Posterior vena cava (tissue), 2 donors: ENCODE results near the gene CYP17A1. TPM values are rescaled to one million over a fixed set of nuclear protein-coding genes. Genes with fewer than 3 reads are reported as not detected.
"Not testable (repeated sequence)": the region's sequence is repeated elsewhere in the genome, so short reads cannot be mapped to it uniquely, and the experiment has no call there.

Experiments
- DNase-seq: peaks from one replicate; pipeline ENCODE4 v3.0.0-alpha.2; 2020; ENCODE audit warnings: low spot score
- intact Hi-C, 2 donors: fragments of 100-400 bp; cut with DNase I; formaldehyde crosslinking; loops; one replicate each; pipeline versions ENCODE4 v1.14.1 to v1.14.2; 2022 to 2023
- total RNA-seq, 2 donors: library from RNA; stranded (reverse); fragmentation: NEBNext Ultra II Directional; extraction: Animal tissue kit (Norgen Biotek cat#: 25700); gene quantifications; one replicate each; pipeline ENCODE4 v1.2.1, GENCODE V29; 2021
- donor health status: DM: yes; HTN: yes; CAD: no.
- donor health status: DM: yes; HTN: yes; CAD: no.

Gene CYP17A1
- total RNA-seq, 2 donors from 2014 or later: 1.6 TPM; not detected in 1

GRCh38 chr10:102843139-102843538, 5.9 kb upstream of the CYP17A1 start:
- intact Hi-C loops: loop anchor here in 1 of 2 donors (10.0 kb wide), 1 partner anchor 232 kb away; no protein-coding TSS in a partner anchor
- DNase-seq: not testable (repeated sequence)

- DNase-seq: no peak
- intact Hi-C loops: loop anchor here in 1 of 2 donors (10.0 kb wide), 1 partner anchor 233 kb away; no protein-coding TSS in a partner anchor
Measured at GRCh38 chr10:102841827-102842345, 4.7 kb upstream of the CYP17A1 start.

GRCh38 chr10:102838276-102838927, 1.2 kb upstream of the CYP17A1 start:
- intact Hi-C loops, DNase-seq: not testable (repeated sequence)

GRCh38 chr10:102835007-102835482, 2.2 kb downstream of the CYP17A1 start:
- DNase-seq: peak; percentile 91
- intact Hi-C loops: no loop called here

- DNase-seq: no peak
- intact Hi-C loops: loop anchor here (5.0 kb wide), 1 partner anchor 68 kb away; no protein-coding TSS in a partner anchor
Measured at GRCh38 chr10:102834143-102834542, 3.1 kb downstream of the CYP17A1 start.

GRCh38 chr10:102832987-102833386, 4.2 kb downstream of the CYP17A1 start:
- intact Hi-C loops: loop anchor here (5.0 kb wide), 1 partner anchor 69 kb away; no protein-coding TSS in a partner anchor

GRCh38 chr10:102832248-102832647, 5.0 kb downstream of the CYP17A1 start:
- no peak for DNase-seq
- intact Hi-C loops: loop anchor here (5.0 kb wide), 1 partner anchor 70 kb away; no protein-coding TSS in a partner anchor

More at GRCh38 chr10:102832987-102833386, 4.2 kb downstream of the CYP17A1 start:
- DNase-seq: no peak

- no peak for DNase-seq
- intact Hi-C loops: loop anchor here (5.0 kb wide), 1 partner anchor 71 kb away; no protein-coding TSS in a partner anchor
Measured at GRCh38 chr10:102831322-102832071, 5.7 kb downstream of the CYP17A1 start.

GRCh38 chr10:102827597-102827975, 9.6 kb downstream of the CYP17A1 start:
- DNase-seq: no peak
- intact Hi-C loops: no loop called here

- intact Hi-C loops: no loop called here
Measured at GRCh38 chr10:102826148-102826796, 10.9 kb downstream of the CYP17A1 start.

GRCh38 chr10:102824664-102825063, 12.5 kb downstream of the CYP17A1 start:
- intact Hi-C loops: no loop called here

More at GRCh38 chr10:102826148-102826796, 10.9 kb downstream of the CYP17A1 start:
- DNase-seq: no peak

GRCh38 chr10:102822222-102822621, 15.0 kb downstream of the CYP17A1 start:
- intact Hi-C loops: no loop called here
- no peak for DNase-seq

More at GRCh38 chr10:102824664-102825063, 12.5 kb downstream of the CYP17A1 start:
- DNase-seq: no peak

- DNase-seq: not testable (repeated sequence)
Measured at GRCh38 chr10:102820008-102820407, 17.2 kb downstream of the CYP17A1 start.

GRCh38 chr10:102819054-102819453, 18.2 kb downstream of the CYP17A1 start:
- DNase-seq: no peak
- intact Hi-C loops: loop anchor here in 1 of 2 donors (10.0 kb wide), 1 partner anchor 84 kb away; no protein-coding TSS in a partner anchor

More at GRCh38 chr10:102820008-102820407, 17.2 kb downstream of the CYP17A1 start:
- intact Hi-C loops: not testable (repeated sequence)

GRCh38 chr10:102817175-102817574, 20.0 kb downstream of the CYP17A1 start:
- no peak for DNase-seq
- intact Hi-C loops: loop anchor here in 1 of 2 donors (10.0 kb wide), 1 partner anchor 82 kb away; no protein-coding TSS in a partner anchor

- DNase-seq: no peak
- intact Hi-C loops: loop anchor here in 1 of 2 donors (10.0 kb wide), 1 partner anchor 81 kb away; no protein-coding TSS in a partner anchor
Measured at GRCh38 chr10:102815790-102816549, 21.2 kb downstream of the CYP17A1 start.

GRCh38 chr10:102814873-102815661, 22.1 kb downstream of the CYP17A1 start:
- intact Hi-C loops: loop anchor here (5.0 to 10.0 kb wide), 2 partner anchors 68 to 80 kb away; no protein-coding TSS in a partner anchor
- peak; percentile 95 for DNase-seq
